Epithelial cell of esophagus (primary cell): ENCODE data around the gene BPIFB1.

Source experiments
- DNase-seq: peaks from one replicate; pipeline ENCODE4 v3.0.0; 2010; ENCODE audit warnings: low read depth
- H3K4me3 ChIP-seq: 2 replicates; pipeline ENCODE4 v1.5.1; 2011; ENCODE audit warnings: mild to moderate bottlenecking, low read length, control low read depth
- CTCF ChIP-seq: IDR thresholded peaks from 2 replicates; pipeline ENCODE4 v1.5.1; 2011; ENCODE audit warnings: low read depth, mild to moderate bottlenecking, low read length, control low read depth, inconsistent platforms; ENCODE audit not compliant: insufficient read depth; ENCODE audit errors: missing control alignments

BPIFB1 gene

GRCh38 chr20:33251496-33251895, 31.5 kb upstream of the BPIFB1 start:
- no peak for DNase-seq
- TF ChIP-seq CTCF: no peak
- H3K4me3 ChIP-seq: no peak overlapping the region

- DNase-seq: no peak
- no peak overlapping the region for H3K4me3 ChIP-seq
- TF ChIP-seq CTCF: no peak
Observed at GRCh38 chr20:33252460-33252859, 30.6 kb upstream of the BPIFB1 start.

- no peak for TF ChIP-seq CTCF
- DNase-seq: no peak
- H3K4me3 ChIP-seq: no peak overlapping the region
Observed at GRCh38 chr20:33255005-33255404, 28.0 kb upstream of the BPIFB1 start.

- DNase-seq: no peak
- no peak overlapping the region for H3K4me3 ChIP-seq
- no peak for TF ChIP-seq CTCF
Observed at GRCh38 chr20:33257237-33257636, 25.8 kb upstream of the BPIFB1 start.

GRCh38 chr20:33259371-33259770, 23.6 kb upstream of the BPIFB1 start:
- DNase-seq: no peak
- H3K4me3 ChIP-seq: no peak overlapping the region
- TF ChIP-seq CTCF: no peak

GRCh38 chr20:33261465-33261864, 21.5 kb upstream of the BPIFB1 start:
- DNase-seq: no peak
- TF ChIP-seq CTCF: no peak
- H3K4me3 ChIP-seq: no peak overlapping the region

GRCh38 chr20:33262658-33263065, 20.4 kb upstream of the BPIFB1 start:
- DNase-seq: peak; percentile 57

More at GRCh38 chr20:33262658-33263065, 20.4 kb upstream of the BPIFB1 start:
- H3K4me3 ChIP-seq: no peak overlapping the region
- TF ChIP-seq CTCF: peak; percentile 67
